Measurements from ENCODE around the gene TGFBR3L.

DNA sequence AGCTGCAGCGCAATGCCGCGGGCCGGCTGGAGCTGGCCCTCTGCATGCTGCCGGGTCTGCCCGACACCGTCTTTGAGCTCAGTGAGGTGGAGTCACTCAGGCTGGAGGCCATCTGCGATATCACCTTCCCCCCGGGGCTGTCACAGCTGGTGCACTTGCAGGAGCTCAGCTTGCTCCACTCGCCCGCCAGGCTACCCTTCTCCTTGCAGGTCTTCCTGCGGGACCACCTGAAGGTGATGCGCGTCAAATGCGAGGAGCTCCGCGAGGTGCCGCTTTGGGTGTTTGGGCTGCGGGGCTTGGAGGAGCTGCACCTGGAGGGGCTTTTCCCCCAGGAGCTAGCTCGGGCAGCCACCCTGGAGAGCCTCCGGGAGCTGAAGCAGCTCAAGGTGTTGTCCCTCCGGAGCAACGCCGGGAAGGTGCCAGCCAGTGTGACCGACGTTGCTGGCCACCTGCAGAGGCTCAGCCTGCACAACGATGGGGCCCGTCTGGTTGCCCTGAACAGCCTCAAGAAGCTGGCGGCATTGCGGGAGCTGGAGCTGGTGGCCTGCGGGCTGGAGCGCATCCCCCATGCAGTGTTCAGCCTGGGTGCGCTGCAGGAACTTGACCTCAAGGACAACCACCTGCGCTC lies 14.8 kb upstream of the TGFBR3L start:
- TF ChIP-seq CTCF (IDR thresholded peaks at IDR 0.05), result no peak
- no peak for TF ChIP-seq POLR2A (IDR thresholded peaks at IDR 0.05)

Measured in testis (tissue), 2 donors.